ENCODE data around the gene STUB1.

- no peak for TF ChIP-seq SPI1 (IDR thresholded peaks at IDR 0.05; ENCODE audit: low read depth, low read length)
- no peak for TF ChIP-seq POLR2A (IDR thresholded peaks at IDR 0.05; ENCODE audit: low read depth, low read length)
- TF ChIP-seq POLR2AphosphoS5 (IDR thresholded peaks at IDR 0.05; ENCODE audit: low read depth, low read length): no peak
- no peak for TF ChIP-seq TAF1 (IDR thresholded peaks at IDR 0.05; ENCODE audit: low read depth, low read length)
- TF ChIP-seq PAX5 (IDR thresholded peaks at IDR 0.05; ENCODE audit: insufficient read depth, low read length, severe bottlenecking): no peak
Measured at GRCh38 chr16:678209-678857, 1.9 kb upstream of the STUB1 start.
